ENCODE measurements around the gene FYCO1.

DNA sequence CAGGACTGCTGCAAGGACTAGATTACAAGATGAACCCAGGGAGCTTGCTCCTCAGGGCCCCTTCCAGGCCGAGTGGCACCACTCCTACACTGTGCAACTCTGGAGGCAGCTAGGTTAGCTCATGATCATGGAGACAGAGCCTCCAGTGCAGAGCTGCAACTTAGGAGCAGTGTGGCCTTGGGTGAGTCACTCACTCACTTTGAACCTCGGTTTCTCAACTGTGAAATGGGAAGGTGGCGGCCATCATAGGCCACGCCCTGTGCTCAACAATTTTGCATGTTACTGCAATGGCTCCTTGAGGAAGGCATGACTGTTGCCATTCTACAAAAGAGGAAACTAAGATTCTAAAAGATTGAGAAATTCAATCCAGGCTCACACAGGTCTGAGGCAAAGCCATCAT is 63.5 kb downstream of the FYCO1 start:
- TF ChIP-seq, protein P1, sequence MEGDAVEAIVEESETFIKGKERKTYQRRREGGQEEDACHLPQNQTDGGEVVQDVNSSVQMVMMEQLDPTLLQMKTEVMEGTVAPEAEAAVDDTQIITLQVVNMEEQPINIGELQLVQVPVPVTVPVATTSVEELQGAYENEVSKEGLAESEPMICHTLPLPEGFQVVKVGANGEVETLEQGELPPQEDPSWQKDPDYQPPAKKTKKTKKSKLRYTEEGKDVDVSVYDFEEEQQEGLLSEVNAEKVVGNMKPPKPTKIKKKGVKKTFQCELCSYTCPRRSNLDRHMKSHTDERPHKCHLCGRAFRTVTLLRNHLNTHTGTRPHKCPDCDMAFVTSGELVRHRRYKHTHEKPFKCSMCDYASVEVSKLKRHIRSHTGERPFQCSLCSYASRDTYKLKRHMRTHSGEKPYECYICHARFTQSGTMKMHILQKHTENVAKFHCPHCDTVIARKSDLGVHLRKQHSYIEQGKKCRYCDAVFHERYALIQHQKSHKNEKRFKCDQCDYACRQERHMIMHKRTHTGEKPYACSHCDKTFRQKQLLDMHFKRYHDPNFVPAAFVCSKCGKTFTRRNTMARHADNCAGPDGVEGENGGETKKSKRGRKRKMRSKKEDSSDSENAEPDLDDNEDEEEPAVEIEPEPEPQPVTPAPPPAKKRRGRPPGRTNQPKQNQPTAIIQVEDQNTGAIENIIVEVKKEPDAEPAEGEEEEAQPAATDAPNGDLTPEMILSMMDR (IDR thresholded peaks at IDR 0.05): no peak
- TF ChIP-seq JUNB (IDR thresholded peaks at IDR 0.05): no peak
- no peak for TF ChIP-seq POLR2A (IDR thresholded peaks at IDR 0.05; ENCODE audit: low read length)
- no peak for TF ChIP-seq CHD2 (IDR thresholded peaks at IDR 0.05; ENCODE audit: low read length, partially characterized antibody)
- TF ChIP-seq, protein P2, sequence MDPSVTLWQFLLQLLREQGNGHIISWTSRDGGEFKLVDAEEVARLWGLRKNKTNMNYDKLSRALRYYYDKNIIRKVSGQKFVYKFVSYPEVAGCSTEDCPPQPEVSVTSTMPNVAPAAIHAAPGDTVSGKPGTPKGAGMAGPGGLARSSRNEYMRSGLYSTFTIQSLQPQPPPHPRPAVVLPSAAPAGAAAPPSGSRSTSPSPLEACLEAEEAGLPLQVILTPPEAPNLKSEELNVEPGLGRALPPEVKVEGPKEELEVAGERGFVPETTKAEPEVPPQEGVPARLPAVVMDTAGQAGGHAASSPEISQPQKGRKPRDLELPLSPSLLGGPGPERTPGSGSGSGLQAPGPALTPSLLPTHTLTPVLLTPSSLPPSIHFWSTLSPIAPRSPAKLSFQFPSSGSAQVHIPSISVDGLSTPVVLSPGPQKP (IDR thresholded peaks at IDR 0.05; ENCODE audit: low read depth, low read length): no peak
- no peak for TF ChIP-seq FOSL2 (IDR thresholded peaks at IDR 0.05)
- no peak for TF ChIP-seq FOSL2 (CRISPR knock-in tag; IDR thresholded peaks at IDR 0.05)

Measured in A549 (cell line).